DLD1 (cell line): ENCODE results near the gene PTPRN2.
"Not testable (repeated sequence)": the region's sequence is repeated elsewhere in the genome, so short reads cannot be mapped to it uniquely, and the experiment has no call there.

Source experiments
- in situ Hi-C: cut with HindIII; loops from 2 replicates; pipeline ENCODE4 v1.10.0; 2017; ENCODE audit warnings: low sequenced_read_pairs

The PTPRN2 gene

DNA sequence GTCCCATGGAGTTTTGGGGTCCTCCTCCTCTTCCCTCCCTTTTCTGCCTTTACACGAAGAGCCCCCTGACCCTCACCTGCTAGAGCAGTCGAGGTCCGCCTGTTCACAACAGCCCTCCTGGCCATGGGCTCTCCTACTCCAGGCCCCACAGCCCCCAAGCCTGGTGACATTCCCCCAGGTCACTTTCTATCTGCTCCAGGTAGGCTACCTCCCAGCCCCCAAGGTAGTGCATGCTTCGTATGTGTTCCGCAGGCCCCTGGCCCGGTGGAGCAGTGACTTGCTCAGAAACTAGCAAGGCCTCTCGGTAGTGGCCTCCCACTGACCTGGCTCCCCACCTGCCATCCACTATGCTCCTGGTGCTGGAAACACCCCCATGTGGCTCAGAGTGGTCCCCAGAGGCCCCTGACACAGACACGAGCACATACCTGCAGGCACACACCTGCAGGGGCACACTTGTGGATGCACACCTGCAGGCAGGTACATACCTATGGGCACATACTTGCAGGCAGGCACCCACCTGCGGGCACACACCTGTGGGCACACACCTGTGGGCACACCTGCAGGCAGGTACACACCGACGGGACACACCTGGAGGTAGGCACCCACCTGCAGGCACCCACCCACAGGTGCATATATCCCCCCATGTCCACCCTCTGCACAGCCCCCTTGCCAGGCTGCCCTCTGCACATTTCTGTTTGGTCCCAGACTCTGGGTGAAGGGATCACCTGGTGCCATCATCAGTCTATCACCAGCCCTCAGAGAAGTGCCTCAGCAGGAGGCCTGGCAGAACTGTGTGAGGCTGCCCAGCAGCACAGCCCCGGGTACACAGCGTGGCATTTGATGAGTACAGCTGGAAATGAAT, 322.5 kb downstream of the PTPRN2 start:
- in situ Hi-C loops: no loop called here

- in situ Hi-C loops: no loop called here
Observed at GRCh38 chr7:158263964-158264748, 323.5 kb downstream of the PTPRN2 start.

GRCh38 chr7:158263110-158263963, 324.3 kb downstream of the PTPRN2 start:
- in situ Hi-C loops: no loop called here

- in situ Hi-C loops: no loop called here
Observed at GRCh38 chr7:158262284-158263109, 325.1 kb downstream of the PTPRN2 start.

GRCh38 chr7:158261362-158262235, 326.0 kb downstream of the PTPRN2 start:
- in situ Hi-C loops: no loop called here

- in situ Hi-C loops: no loop called here
Observed at GRCh38 chr7:158260567-158261361, 326.9 kb downstream of the PTPRN2 start.

DNA sequence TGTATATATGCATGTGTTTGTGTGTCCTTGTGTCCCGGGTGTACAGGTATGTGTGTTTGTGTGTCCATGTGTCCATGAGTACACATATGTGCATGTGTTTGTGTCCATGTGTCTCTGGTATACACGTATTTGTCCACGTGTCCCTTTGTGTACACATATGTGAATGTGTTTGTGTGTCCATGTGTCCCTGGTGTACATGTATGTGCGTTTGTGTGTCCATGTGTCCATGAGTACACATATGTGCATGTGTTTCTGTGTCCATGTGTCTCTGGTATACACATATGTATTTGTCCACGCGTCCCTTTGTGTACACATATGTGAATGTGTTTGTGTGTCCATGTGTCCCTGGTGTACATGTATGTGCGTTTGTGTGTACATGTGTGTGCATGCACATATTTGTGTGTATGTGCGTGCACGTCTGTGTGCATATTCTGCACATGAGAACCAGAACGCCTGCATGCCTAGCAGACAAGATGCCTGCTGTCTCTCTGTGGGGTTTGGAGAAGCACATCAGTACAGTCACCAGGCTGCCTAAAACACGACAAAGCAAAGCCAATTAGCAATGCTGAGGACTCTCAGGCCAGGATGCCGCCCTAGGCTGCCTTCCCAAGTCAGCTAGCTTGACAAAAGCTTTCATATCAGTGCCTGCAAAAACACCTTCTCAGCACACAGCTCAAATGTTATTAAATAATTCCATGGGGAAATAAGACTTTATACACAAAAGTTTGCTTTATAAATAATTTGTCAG, 327.8 kb downstream of the PTPRN2 start:
- in situ Hi-C loops: no loop called here

GRCh38 chr7:158259141-158259540, 328.5 kb downstream of the PTPRN2 start:
- in situ Hi-C loops: no loop called here

- in situ Hi-C loops: no loop called here
Observed at GRCh38 chr7:158258411-158259130, 329.1 kb downstream of the PTPRN2 start.

- in situ Hi-C loops: no loop called here
Observed at GRCh38 chr7:158257516-158258410, 329.9 kb downstream of the PTPRN2 start.

- in situ Hi-C loops: no loop called here
Observed at GRCh38 chr7:158257001-158257400, 330.6 kb downstream of the PTPRN2 start.

- in situ Hi-C loops: no loop called here
Observed at GRCh38 chr7:158256091-158256816, 331.4 kb downstream of the PTPRN2 start.

GRCh38 chr7:158255558-158255957, 332.1 kb downstream of the PTPRN2 start:
- in situ Hi-C loops: no loop called here

- in situ Hi-C loops: no loop called here
Observed at GRCh38 chr7:158255156-158255555, 332.5 kb downstream of the PTPRN2 start.

- in situ Hi-C loops: not testable (repeated sequence)
Observed at GRCh38 chr7:158253670-158254045, 334.0 kb downstream of the PTPRN2 start.
